Astrocyte (in vitro differentiated cells and primary cell): ENCODE measurements around the gene MROH7. TPM values are rescaled to one million over a fixed set of nuclear protein-coding genes. Genes with fewer than 3 reads are reported as not detected.

Experiments used
- DNase-seq: peaks from one replicate; pipeline ENCODE4 v3.0.0-alpha.2; 2010; ENCODE audit warnings: low read depth
- FAIRE-seq: peaks from 2 replicates; lab custom pipeline; 2011; peaks lifted over from hg19 to GRCh38; lab: Jason Lieb, UNC
- H2AFZ ChIP-seq: 2 replicates; pipeline ENCODE4 v1.6.0; 2012; ENCODE audit warnings: low read depth, low read length, inconsistent platforms
- H3K27ac ChIP-seq: 2 replicates; pipeline ENCODE4 v1.5.1; 2011; ENCODE audit warnings: low read depth, low read length, inconsistent platforms
- H3K27me3 ChIP-seq: 2 replicates; pipeline ENCODE4 v1.6.0; 2011; ENCODE audit warnings: low read length, inconsistent platforms; ENCODE audit not compliant: insufficient read depth
- H3K36me3 ChIP-seq: 2 replicates; pipeline ENCODE4 v1.5.1; 2011; ENCODE audit warnings: low read length, inconsistent platforms; ENCODE audit not compliant: insufficient read depth
- H3K4me1 ChIP-seq: 2 replicates; pipeline ENCODE4 v1.5.1; 2011; ENCODE audit warnings: low read length, inconsistent platforms; ENCODE audit not compliant: insufficient read depth
- H3K4me2 ChIP-seq: 2 replicates; pipeline ENCODE4 v1.6.0; 2012; ENCODE audit warnings: low read length, inconsistent platforms
- H3K4me3 ChIP-seq: 2 replicates; pipeline ENCODE4 v1.5.1; 2011; ENCODE audit warnings: low read depth, mild to moderate bottlenecking, low read length, inconsistent platforms; ENCODE audit not compliant: insufficient read depth
- H3K79me2 ChIP-seq: 2 replicates; pipeline ENCODE4 v1.6.0; 2012; ENCODE audit warnings: mild to moderate bottlenecking, low read length, inconsistent platforms; ENCODE audit not compliant: insufficient read depth
- H3K9ac ChIP-seq: 2 replicates; pipeline ENCODE4 v1.6.0; 2012; ENCODE audit warnings: mild to moderate bottlenecking, low read length, inconsistent platforms
- H3K9me3 ChIP-seq: 2 replicates; pipeline ENCODE4 v1.5.1; 2012; ENCODE audit warnings: low read depth, mild to moderate bottlenecking, low read length, inconsistent platforms; ENCODE audit not compliant: insufficient read depth
- H4K20me1 ChIP-seq: 2 replicates; pipeline ENCODE4 v1.6.0; 2012; ENCODE audit warnings: low read length, inconsistent platforms; ENCODE audit not compliant: insufficient read depth
- H3K27ac Mint-ChIP-seq: one replicate; pipeline ENCODE4 v1.8.0; 2021; ENCODE audit warnings: mild to moderate bottlenecking, mixed read lengths; ENCODE audit not compliant: unreplicated experiment
- H3K27me3 Mint-ChIP-seq: one replicate; pipeline ENCODE4 v1.8.0; 2021; ENCODE audit warnings: low read depth, mixed read lengths; ENCODE audit not compliant: unreplicated experiment
- H3K36me3 Mint-ChIP-seq: one replicate; pipeline ENCODE4 v1.8.0; 2021; ENCODE audit warnings: low read depth, mixed read lengths; ENCODE audit not compliant: unreplicated experiment
- H3K4me1 Mint-ChIP-seq: one replicate; pipeline ENCODE4 v1.8.0; 2021; ENCODE audit warnings: low read depth, mixed read lengths; ENCODE audit not compliant: unreplicated experiment
- H3K4me3 Mint-ChIP-seq: one replicate; pipeline ENCODE4 v1.8.0; 2021; ENCODE audit warnings: mild to moderate bottlenecking, moderate library complexity, mixed read lengths; ENCODE audit not compliant: unreplicated experiment
- H3K9me3 Mint-ChIP-seq: one replicate; pipeline ENCODE4 v1.8.0; 2021; ENCODE audit warnings: mild to moderate bottlenecking, mixed read lengths; ENCODE audit not compliant: unreplicated experiment
- EZH2 ChIP-seq: IDR thresholded peaks from 2 replicates; pipeline ENCODE4 v1.6.1; 2012; ENCODE audit warnings: mild to moderate bottlenecking, low read length, inconsistent platforms; ENCODE audit not compliant: insufficient read depth
- total RNA-seq: library from RNA; stranded (reverse); gene quantifications from 2 replicates; pipeline ENCODE4 v1.2.1, GENCODE V29; 2021
- TF ChIP-seq, protein P1 (sequence below): IDR thresholded peaks from 2 replicates; pipeline ENCODE4 v1.5.1; 2011; ENCODE audit warnings: low read depth, mild to moderate bottlenecking, inconsistent platforms, low read length, moderate library complexity; ENCODE audit not compliant: insufficient read depth

MROH7 gene
- total RNA-seq, 1 donor from 2014 or later, result not detected

DNA sequence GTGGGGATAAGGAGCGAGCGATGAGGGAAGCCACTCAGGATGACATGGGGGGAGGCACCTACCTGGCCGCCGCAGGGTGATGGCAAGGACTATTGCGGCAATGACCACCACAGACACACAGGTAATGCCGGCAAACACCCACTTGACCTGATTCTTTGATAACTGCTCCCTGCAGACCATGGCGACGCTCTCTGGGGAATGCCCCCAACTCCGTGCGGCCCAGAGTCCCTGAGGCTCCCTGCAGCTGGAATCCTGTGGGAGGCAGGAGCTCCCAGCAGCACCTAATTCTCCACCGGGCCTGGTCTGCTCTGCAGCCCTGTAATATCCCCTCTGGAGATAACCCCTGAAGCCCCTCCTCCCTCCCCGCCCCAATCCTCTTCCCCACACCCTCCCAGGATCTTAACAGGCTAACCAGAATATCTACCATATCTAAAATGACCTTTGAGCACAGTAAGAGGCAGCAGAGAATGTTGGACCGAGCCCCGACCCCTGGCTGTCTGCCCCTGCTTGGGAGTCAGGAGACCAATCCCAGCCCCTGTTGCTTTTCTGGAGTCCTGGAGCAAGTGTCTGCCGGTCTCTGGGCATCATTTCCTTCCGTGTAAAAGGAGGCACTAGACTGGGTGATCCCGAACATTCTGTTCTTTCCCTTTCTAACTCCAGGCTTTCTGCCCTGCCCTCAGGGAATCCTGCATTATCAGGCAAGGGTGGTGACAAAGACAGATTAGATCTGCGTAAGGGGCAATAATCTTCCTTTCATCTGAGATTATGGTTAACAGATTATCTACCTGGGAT lies 18.2 kb upstream of the MROH7 start, which contains the start of gene FAM151A:
Gene FAM151A, minus strand, starts transcription at position 310 of the 792 bp plus-strand sequence. Its CDS starts 130 bp downstream, at position 180.
- TF ChIP-seq, protein P1, sequence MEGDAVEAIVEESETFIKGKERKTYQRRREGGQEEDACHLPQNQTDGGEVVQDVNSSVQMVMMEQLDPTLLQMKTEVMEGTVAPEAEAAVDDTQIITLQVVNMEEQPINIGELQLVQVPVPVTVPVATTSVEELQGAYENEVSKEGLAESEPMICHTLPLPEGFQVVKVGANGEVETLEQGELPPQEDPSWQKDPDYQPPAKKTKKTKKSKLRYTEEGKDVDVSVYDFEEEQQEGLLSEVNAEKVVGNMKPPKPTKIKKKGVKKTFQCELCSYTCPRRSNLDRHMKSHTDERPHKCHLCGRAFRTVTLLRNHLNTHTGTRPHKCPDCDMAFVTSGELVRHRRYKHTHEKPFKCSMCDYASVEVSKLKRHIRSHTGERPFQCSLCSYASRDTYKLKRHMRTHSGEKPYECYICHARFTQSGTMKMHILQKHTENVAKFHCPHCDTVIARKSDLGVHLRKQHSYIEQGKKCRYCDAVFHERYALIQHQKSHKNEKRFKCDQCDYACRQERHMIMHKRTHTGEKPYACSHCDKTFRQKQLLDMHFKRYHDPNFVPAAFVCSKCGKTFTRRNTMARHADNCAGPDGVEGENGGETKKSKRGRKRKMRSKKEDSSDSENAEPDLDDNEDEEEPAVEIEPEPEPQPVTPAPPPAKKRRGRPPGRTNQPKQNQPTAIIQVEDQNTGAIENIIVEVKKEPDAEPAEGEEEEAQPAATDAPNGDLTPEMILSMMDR, result no peak
- no peak for TF ChIP-seq EZH2
- Histone ChIP-seq H2AFZ (no peak within 1 kb of the TSS), H3K4me2 (no peak within 1 kb of the TSS)

DNA sequence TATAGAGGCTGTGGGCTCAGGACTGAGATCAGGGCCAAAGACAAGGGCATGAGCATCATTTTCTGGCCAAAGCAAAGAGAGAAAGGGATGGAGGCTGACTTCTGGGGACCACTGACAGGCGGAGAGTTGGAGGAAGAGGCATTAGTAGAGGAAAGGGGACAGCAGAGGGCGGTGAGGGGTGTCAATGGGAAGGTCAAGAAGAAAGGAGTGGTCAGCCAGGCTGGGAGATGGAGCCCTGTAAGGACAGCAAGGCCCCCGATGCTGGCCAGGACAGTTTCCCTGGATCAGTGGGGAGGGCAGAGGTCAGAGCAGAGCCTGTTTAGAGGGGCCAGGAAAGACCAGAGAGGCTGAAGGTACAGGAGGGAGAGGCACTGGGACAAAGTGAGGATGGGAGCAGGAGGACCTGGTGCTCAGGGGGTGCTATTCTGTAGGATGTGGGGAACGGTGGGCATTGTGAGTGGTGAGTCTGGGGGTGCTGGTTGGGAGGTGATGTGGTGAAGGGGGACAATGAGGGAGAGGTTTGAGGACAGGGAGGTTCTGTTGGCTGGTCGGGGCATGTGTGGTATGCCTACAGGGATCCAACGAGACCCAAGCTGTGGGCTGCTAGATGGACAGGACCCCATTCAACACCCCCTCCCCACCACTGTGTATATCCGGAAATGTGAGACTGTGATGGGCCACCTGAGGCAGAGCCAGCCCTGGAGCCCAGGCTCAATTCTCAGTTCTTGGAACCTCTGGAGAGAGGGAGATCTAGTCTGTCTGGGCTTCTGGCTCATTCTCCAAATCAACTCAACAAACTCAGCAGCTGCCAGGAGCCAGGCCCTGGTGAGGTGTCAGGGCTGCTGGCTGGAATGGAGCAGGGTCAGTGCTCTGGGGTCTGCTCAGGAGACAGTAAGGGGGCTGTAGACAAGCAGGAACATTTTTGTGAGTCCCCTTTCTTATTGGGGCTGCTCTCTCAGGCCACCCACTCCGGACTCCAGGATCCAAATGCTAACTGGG lies 16.8 kb upstream of the MROH7 start:
- DNase-seq, result no peak
- Histone ChIP-seq H3K4me1 (no peaks in the 10 kb centered on the region), H3K4me3 (no peak overlapping the region), H3K36me3 (no peaks in the 10 kb centered on the region), H2AFZ (no peak overlapping the region), H3K27me3 (peaks cover 3% of the 10 kb centered on the region), H3K9ac (no peak overlapping the region), H3K9me3 (no peaks in the 10 kb centered on the region), H4K20me1 (no peaks in the 10 kb centered on the region), H3K79me2 (no peaks in the 10 kb centered on the region), H3K4me2 (no peak overlapping the region), H3K27ac (no peak overlapping the region)
- no peak for FAIRE-seq
- Mint-ChIP-seq H3K27ac (no peak overlapping the region), H3K9me3 (peaks cover 2% of the 10 kb centered on the region), H3K27me3 (peaks cover 27% of the 10 kb centered on the region), H3K4me1 (no peaks in the 10 kb centered on the region), H3K36me3 (no peaks in the 10 kb centered on the region), H3K4me3 (no peak overlapping the region)
- TF ChIP-seq EZH2, result no peak
- TF ChIP-seq, protein P1, result no peak

More for the DNA sequence above, 18.2 kb upstream of the MROH7 start, which contains the start of gene FAM151A:
- FAIRE-seq (no peak), DNase-seq (no peak)
- H3K9me3 ChIP-seq, result no peaks in the 10 kb centered on the region
- H3K27ac Mint-ChIP-seq, result no peak within 1 kb of the TSS
- no peaks in the 10 kb centered on the region for H3K79me2 ChIP-seq
- peaks cover 8% of the 10 kb centered on the region for H3K27me3 ChIP-seq
- no peak within 1 kb of the TSS for H3K9ac ChIP-seq
- H3K36me3 ChIP-seq, result no peaks in the 10 kb centered on the region
- no peak within 1 kb of the TSS for H3K4me3 ChIP-seq
- H3K9me3 Mint-ChIP-seq, result peaks cover 2% of the 10 kb centered on the region
- no peak within 1 kb of the TSS for H3K4me3 Mint-ChIP-seq
- H3K4me1 Mint-ChIP-seq, result no peaks in the 10 kb centered on the region
- no peaks in the 10 kb centered on the region for H3K4me1 ChIP-seq
- no peaks in the 10 kb centered on the region for H4K20me1 ChIP-seq
- peaks cover 33% of the 10 kb centered on the region for H3K27me3 Mint-ChIP-seq
- no peaks in the 10 kb centered on the region for H3K36me3 Mint-ChIP-seq
- H3K27ac ChIP-seq, result no peak within 1 kb of the TSS
